OCI-LY7 (cell line): ENCODE data around the gene RPL18. TPM values are rescaled to one million over a fixed set of nuclear protein-coding genes. Genes with fewer than 3 reads are reported as not detected.

Experiments used
- BruUV-seq: library from RNA; stranded (reverse); fragments of 400-500 nt; replicated peaks from 2 replicates; lab custom pipeline; 2021; lab: Mats Ljungman, UMichigan
- CTCF ChIA-PET: fragments of 300-600 bp; sonication (Branson Sonifier 250); formaldehyde crosslinking; loops from one replicate; lab custom pipeline; 2022; ENCODE audit warnings: antibody characterized with exemption; ENCODE audit not compliant: unreplicated experiment; lab: Charles Lee
- POLR2A ChIA-PET: fragments of 300-600 bp; sonication (Branson Sonifier 250); formaldehyde crosslinking; loops from one replicate; lab custom pipeline; 2022; ENCODE audit warnings: antibody characterized with exemption; lab: Charles Lee
- DNase-seq: peaks from one replicate; pipeline ENCODE4 v3.0.0-alpha.2; 2015; ENCODE audit warnings: low spot score
- H2AFZ ChIP-seq: fragments of 200-600 bp; sonication (generic), shearing (Covaris generic); 2 replicates; pipeline ENCODE4 v1.6.1; 2014; ENCODE audit warnings: mild to moderate bottlenecking, antibody characterized with exemption, low read length, moderate library complexity
- H3K27ac ChIP-seq: fragments of 200-600 bp; sonication (generic); 2 replicates; pipeline ENCODE4 v1.5.1; 2014; ENCODE audit warnings: mixed run types, low read depth, mild to moderate bottlenecking, moderate library complexity, low read length, inconsistent platforms; ENCODE audit not compliant: poor library complexity, severe bottlenecking
- H3K36me3 ChIP-seq: fragments of 200-600 bp; sonication (generic); 2 replicates; pipeline ENCODE4 v1.6.1; 2014; ENCODE audit warnings: mild to moderate bottlenecking, antibody characterized with exemption, low read length, moderate library complexity, mixed read lengths; ENCODE audit not compliant: insufficient read depth
- H3K4me1 ChIP-seq: fragments of 200-600 bp; sonication (generic); 2 replicates; pipeline ENCODE4 v1.5.1; 2014; ENCODE audit warnings: mild to moderate bottlenecking, low read length; ENCODE audit not compliant: insufficient read depth, poor library complexity, severe bottlenecking
- H3K4me2 ChIP-seq: fragments of 200-600 bp; sonication (generic); 2 replicates; pipeline ENCODE4 v1.6.1; 2014; ENCODE audit warnings: mild to moderate bottlenecking, low read length
- H3K4me3 ChIP-seq: fragments of 200-600 bp; sonication (generic); 2 replicates; pipeline ENCODE4 v1.5.1; 2014; ENCODE audit warnings: mild to moderate bottlenecking, low read depth, low read length; ENCODE audit not compliant: poor library complexity, severe bottlenecking
- H3K79me2 ChIP-seq: fragments of 200-600 bp; sonication (generic); 2 replicates; pipeline ENCODE4 v1.6.1; 2016; ENCODE audit warnings: low read depth, mild to moderate bottlenecking, low read length, moderate library complexity, mixed read lengths; ENCODE audit not compliant: insufficient read depth
- H3K9me2 ChIP-seq: fragments of 200-600 bp; sonication (generic); 2 replicates; pipeline ENCODE4 v1.6.1; 2016; ENCODE audit warnings: mild to moderate bottlenecking, low read length, mixed read lengths; ENCODE audit not compliant: insufficient read depth
- H3K9me3 ChIP-seq: fragments of 200-600 bp; sonication (generic); 2 replicates; pipeline ENCODE4 v1.6.1; 2014; ENCODE audit warnings: mild to moderate bottlenecking, mixed run types, low read length, mixed read lengths
- H4K20me1 ChIP-seq: fragments of 200-600 bp; sonication (generic); 2 replicates; pipeline ENCODE4 v1.6.1; 2014; ENCODE audit warnings: mild to moderate bottlenecking, antibody characterized with exemption, low read length, moderate library complexity, mixed read lengths; ENCODE audit not compliant: insufficient read depth
- EZH2phosphoT487 ChIP-seq: fragments of 200-600 bp; sonication (generic); IDR thresholded peaks from 2 replicates; pipeline ENCODE4 v1.6.1; 2018; ENCODE audit warnings: low read depth, borderline replicate concordance, mild to moderate bottlenecking, mixed run types, antibody characterized with exemption, low read length, moderate library complexity, mixed read lengths
- intact Hi-C: fragments of 100-400 bp; cut with micrococcal nuclease; formaldehyde crosslinking; loops from one replicate; pipeline ENCODE4 v1.10.0; 2022; ENCODE audit not compliant: unreplicated experiment
- total RNA-seq, 2 experiments: library from RNA; depleted of rRNA in 1 of 2; stranded (reverse); fragments of >200 nt in 1 of 2; shearing (Covaris generic) in 1 of 2; gene quantifications; 2 replicates each; pipeline ENCODE4 v1.2.3, GENCODE V29; 2014 to 2022
- TF ChIP-seq, protein P1 (sequence below): fragments of 200-600 bp; sonication (generic); conservative IDR thresholded peaks from 2 replicates; pipeline ENCODE4 v1.5.1; 2014; ENCODE audit warnings: mild to moderate bottlenecking, antibody characterized with exemption, low read length, moderate library complexity, mixed read lengths

RPL18 gene
- total RNA-seq, 2 experiments from 2014 or later: 1,333 to 5,064 TPM

DNA sequence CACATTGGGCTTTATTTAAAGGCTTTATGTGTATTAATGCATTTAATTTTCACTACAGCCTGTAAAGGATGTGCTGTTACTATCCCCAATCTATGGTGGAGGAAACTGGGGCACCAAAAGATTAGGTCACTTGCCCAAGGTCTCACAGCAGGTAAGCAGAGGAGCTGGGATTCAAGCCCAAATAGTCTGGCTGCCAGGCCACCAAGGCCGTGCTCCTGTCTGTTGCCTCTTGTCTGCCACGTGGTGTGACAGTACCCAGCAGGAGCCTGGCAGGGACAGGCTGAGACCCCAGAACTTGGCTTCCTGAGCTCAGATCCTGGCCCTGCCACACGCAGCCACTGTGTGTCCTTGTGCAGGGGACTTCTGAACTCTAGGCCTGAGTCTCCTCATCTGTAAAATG is 49.4 kb upstream of the RPL18 start:
- POLR2A ChIA-PET: no interaction called here
- TF ChIP-seq EZH2phosphoT487: no peak
- TF ChIP-seq, protein P1, sequence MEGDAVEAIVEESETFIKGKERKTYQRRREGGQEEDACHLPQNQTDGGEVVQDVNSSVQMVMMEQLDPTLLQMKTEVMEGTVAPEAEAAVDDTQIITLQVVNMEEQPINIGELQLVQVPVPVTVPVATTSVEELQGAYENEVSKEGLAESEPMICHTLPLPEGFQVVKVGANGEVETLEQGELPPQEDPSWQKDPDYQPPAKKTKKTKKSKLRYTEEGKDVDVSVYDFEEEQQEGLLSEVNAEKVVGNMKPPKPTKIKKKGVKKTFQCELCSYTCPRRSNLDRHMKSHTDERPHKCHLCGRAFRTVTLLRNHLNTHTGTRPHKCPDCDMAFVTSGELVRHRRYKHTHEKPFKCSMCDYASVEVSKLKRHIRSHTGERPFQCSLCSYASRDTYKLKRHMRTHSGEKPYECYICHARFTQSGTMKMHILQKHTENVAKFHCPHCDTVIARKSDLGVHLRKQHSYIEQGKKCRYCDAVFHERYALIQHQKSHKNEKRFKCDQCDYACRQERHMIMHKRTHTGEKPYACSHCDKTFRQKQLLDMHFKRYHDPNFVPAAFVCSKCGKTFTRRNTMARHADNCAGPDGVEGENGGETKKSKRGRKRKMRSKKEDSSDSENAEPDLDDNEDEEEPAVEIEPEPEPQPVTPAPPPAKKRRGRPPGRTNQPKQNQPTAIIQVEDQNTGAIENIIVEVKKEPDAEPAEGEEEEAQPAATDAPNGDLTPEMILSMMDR: no peak
- H3K9me3 ChIP-seq: no peaks in the 10 kb centered on the region
- no peaks in the 10 kb centered on the region for H3K36me3 ChIP-seq
- CTCF ChIA-PET: no interaction called here
- intact Hi-C loops: no loop called here
- H3K4me3 ChIP-seq: no peak overlapping the region
- no peak overlapping the region for H3K27ac ChIP-seq
- no peaks in the 10 kb centered on the region for H4K20me1 ChIP-seq
- H3K9me2 ChIP-seq: no peaks in the 10 kb centered on the region
- H3K4me1 ChIP-seq: no peaks in the 10 kb centered on the region
- no peak overlapping the region for H2AFZ ChIP-seq
- no peak overlapping the region for H3K4me2 ChIP-seq
- H3K79me2 ChIP-seq: no peaks in the 10 kb centered on the region
- DNase-seq: no peak
- BruUV-seq: no TSS peak

DNA sequence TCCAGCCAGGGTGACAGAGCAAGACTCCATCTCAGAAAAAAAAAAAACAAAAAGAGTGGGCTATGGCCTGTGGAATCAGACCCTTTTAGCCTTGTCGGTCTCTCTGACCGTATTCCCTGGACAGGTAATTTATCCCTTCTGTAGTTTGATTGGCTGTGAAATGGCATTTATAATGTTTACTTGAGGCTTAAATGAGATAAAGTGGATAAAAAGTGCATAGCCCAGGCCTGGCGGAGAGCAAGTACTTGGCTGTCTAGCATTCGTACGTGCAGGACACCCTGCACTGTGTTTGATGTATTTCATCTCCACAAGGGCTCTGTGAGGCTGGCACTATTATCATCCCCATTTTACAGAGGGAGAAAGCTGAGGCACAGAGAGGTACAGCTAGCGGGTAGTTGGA is 46.8 kb upstream of the RPL18 start:
- Histone ChIP-seq H3K4me1 (peaks cover 7% of the 10 kb centered on the region), H3K9me3 (no peaks in the 10 kb centered on the region), H3K4me3 (no peak overlapping the region), H3K79me2 (no peaks in the 10 kb centered on the region), H3K9me2 (no peaks in the 10 kb centered on the region), H3K4me2 (no peak overlapping the region), H3K27ac (no peak overlapping the region), H3K36me3 (no peaks in the 10 kb centered on the region), H4K20me1 (no peaks in the 10 kb centered on the region), H2AFZ (no peak overlapping the region)
- no peak for DNase-seq
- no TSS peak for BruUV-seq
- ChIA-PET POLR2A (no interaction called here), CTCF (no interaction called here)
- no peak for TF ChIP-seq EZH2phosphoT487
- TF ChIP-seq, protein P1: no peak
- intact Hi-C loops: no loop called here

DNA sequence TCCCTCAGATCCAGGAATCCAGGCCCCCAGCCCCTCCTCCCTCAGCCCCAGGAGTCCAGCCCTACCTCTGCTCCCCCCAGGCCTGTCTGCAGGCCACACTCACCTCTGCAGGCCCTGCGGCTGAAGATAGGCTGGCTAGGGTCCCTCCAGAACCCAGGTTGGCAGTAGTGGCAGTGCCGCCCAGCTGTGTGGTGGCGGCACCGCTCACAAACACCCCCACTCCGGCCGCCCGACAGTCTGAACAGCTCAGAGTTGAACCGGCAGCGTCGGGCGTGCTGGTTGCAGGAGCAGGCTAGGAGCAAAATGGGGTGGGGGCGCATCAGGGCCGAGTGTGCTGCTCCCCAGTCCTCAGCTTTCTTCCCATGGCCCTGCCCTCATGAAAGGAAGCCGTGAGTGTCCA is 45.5 kb upstream of the RPL18 start:
- DNase-seq: no peak
- Histone ChIP-seq H4K20me1 (no peaks in the 10 kb centered on the region), H3K9me3 (no peaks in the 10 kb centered on the region), H2AFZ (no peak overlapping the region), H3K36me3 (no peaks in the 10 kb centered on the region), H3K9me2 (no peaks in the 10 kb centered on the region), H3K4me3 (no peak overlapping the region), H3K4me2 (no peak overlapping the region), H3K27ac (no peak overlapping the region), H3K79me2 (no peaks in the 10 kb centered on the region), H3K4me1 (peaks cover 11% of the 10 kb centered on the region)
- intact Hi-C loops: no loop called here
- TF ChIP-seq, protein P1: no peak
- no peak for TF ChIP-seq EZH2phosphoT487
- CTCF ChIA-PET: no interaction called here
- POLR2A ChIA-PET: no interaction called here
- no TSS peak for BruUV-seq
